Loucy (cell line): Measurements from ENCODE around the gene COL21A1.

Experiments used
- EZH2phosphoT487 ChIP-seq: fragments of 200-600 bp; IDR thresholded peaks from 2 replicates; pipeline ENCODE4 v1.6.1; 2018; ENCODE audit warnings: antibody characterized with exemption, mild to moderate bottlenecking, moderate library complexity, borderline replicate concordance
- TF ChIP-seq, protein P1 (sequence below): fragments of 200-600 bp; sonication (generic); conservative IDR thresholded peaks from 2 replicates; pipeline ENCODE4 v1.5.1; 2014; ENCODE audit warnings: mild to moderate bottlenecking, antibody characterized with exemption, low read length

DNA sequence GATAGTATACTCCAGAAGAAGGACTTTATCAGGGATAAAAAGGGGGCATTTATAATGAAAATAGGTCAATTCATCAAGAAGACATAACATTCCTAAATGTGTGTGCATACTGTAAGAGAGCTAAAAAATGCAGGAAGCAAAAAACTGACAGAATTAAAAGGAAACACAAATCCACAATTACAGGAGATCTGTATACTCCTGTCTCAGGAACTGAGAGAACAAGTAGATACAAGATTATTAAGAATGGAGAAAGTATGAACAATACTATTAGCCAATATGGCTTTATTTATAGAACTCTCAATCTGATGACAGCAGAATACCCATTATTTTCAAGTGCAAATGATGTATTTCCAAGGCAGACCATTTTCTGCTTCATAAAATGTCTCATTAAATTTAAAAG is 204.3 kb downstream of the COL21A1 start:
- TF ChIP-seq, protein P1, sequence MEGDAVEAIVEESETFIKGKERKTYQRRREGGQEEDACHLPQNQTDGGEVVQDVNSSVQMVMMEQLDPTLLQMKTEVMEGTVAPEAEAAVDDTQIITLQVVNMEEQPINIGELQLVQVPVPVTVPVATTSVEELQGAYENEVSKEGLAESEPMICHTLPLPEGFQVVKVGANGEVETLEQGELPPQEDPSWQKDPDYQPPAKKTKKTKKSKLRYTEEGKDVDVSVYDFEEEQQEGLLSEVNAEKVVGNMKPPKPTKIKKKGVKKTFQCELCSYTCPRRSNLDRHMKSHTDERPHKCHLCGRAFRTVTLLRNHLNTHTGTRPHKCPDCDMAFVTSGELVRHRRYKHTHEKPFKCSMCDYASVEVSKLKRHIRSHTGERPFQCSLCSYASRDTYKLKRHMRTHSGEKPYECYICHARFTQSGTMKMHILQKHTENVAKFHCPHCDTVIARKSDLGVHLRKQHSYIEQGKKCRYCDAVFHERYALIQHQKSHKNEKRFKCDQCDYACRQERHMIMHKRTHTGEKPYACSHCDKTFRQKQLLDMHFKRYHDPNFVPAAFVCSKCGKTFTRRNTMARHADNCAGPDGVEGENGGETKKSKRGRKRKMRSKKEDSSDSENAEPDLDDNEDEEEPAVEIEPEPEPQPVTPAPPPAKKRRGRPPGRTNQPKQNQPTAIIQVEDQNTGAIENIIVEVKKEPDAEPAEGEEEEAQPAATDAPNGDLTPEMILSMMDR: no peak
- no peak for TF ChIP-seq EZH2phosphoT487
